GM19240 (cell line): ENCODE measurements around the gene ALG9.

ENCODE experiments used
- DNase-seq: peaks from one replicate; pipeline ENCODE4 v3.0.0; 2011; ENCODE audit warnings: low spot score; ENCODE audit not compliant: insufficient read length

Gene ALG9

DNA sequence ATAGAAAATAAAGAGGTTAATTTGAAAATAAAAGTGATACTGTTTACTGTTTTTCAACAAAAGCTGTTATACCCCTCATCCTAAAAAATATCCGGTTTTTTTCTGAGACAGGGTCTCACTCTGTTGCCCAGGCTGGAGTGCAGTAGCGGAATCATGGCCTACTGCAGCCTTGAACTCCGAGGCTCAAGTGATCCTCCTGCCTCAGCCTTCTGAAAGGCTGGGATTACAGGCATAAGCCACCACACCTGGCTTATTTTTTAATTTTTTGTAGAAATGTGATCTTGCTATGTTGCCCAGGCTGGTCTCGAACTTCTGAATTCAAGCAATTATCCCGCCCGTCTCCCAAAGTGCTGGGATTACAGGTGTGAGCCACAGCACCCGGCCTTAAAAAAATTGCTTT is 35.7 kb downstream of the ALG9 start:
- DNase-seq: no peak

DNA sequence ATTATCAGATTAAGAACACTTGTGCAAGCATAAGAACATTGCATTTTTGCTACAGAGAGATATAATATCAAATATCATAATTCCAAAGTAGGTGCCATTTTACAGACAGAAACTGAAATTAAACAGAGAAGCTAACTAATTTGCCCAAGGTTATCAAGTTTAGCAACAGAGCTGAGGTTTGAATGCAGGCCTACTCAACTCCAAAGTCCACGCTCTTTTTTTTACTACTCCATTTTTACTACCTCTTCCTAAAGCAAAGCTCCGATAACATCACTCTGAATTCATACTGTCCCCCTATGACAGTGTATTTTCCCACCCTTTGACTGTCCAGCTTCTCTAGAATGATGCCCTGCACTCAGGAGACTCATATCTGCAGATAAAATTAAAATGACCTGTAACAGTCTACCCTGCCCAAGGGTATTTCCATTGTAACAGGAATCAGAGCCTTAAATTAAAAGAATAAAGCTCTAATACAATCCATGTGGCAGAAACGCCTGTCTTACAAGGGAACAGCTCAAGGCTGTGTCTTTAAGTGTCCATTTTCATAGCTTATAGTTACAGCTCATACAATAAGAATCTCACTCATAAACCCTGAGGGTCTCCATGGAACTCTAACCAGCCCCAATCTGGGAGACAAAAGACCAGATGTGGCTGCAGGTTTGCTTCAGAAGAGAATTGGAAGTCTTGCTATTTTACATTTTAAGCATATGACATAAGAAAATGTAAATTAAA is 36.8 kb downstream of the ALG9 start:
- no peak for DNase-seq

DNA sequence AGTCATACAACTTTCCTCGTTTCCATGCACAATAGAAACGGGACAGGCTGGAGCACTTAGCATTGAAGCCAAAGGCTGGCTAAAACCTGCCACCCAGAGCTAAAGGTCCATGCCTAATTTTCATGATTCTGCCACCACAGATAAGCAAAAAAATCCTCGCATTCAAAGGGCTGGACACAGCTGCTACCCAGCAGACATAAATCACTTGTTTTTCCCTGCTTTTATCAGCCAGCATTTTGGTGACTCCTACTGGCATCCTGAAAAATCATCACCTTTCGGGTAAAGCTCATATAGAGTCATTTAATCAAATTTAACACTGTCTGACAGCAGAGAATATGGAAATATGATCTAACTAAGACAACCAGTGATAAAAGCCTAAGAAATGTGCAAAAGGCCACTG is 37.9 kb downstream of the ALG9 start:
- no peak for DNase-seq

DNA sequence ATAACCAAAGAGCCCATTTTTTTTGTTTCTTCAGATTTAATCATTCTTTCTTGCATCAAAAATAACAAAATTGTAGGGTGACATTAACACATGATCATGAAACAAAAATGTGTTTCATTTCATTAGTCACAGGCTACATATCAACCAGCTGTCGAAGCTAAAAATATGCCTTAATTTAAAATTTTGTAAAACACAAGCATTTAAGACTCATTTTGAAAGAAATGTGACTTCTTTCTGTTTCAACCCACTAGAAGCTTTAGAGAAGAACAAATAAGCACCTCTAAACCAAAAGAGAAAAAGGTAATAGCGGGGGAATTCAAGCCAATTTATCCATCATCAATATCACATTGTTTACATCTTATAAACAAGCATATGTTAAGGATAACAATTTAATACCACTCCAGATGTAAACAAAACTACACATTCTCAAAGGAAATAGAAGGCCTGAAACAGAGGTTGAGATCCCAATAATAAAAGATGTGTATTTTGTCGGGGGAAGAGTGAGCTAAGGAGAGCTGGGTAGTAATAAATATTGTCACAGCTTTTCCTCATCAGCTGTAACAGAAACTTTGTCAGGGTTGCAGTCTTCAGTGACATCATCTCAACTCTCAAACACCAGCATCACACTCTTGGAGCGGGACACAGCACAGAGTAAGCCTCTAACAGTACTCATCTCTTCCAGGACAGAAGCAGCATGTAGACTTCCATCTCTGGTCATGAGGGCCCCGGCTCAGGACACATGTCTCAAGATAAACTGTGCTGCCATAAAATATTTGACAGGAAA is 42.0 kb downstream of the ALG9 start:
- DNase-seq: no peak

DNA sequence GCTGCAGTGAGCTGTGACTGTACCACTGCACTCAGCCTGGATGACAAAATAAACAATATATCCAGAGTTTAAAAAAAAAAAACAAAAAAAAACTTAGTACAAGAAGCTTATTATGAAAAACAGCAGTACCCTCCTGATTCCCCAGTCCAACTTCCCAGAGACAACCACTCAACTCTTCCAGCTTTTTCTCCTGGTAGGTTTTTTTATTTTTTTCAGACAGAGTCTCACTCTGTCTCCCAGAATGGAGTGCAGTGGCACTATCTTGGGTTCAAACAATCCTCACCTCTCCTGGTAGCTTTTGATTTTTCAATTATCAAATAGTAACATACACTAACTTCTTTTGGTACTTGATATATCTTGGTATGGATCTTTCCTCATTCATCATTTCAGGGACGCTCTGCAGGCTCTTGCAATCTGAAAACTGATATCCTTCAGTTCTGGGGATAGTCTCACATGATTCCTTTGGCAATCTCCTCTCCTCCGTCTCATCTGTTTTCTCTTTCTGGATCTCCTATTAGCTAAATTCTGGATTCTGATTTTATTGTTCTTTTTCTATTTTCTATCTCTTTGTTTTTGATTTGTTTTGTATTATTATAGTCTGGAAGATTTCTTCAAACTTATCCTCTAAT is 44.9 kb downstream of the ALG9 start:
- no peak for DNase-seq

DNA sequence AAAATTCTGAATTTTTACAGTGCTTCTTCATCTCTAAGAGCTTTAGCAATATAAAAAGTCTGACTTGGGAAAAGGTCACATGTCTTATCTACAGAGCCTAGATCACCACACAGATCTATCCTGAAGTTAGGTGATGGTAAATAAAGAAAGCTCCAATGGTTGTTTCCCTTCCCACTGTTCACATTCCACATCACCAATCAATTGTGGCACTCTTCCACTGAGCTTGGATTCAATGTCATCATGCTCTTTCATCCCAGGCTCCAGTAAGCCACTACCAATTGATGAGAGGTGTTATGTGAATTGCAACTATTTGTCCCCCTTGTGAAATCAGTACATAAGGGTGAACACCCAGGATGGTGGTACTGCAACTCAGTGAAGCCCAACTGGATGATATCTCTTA is 47.8 kb downstream of the ALG9 start:
- no peak for DNase-seq

DNA sequence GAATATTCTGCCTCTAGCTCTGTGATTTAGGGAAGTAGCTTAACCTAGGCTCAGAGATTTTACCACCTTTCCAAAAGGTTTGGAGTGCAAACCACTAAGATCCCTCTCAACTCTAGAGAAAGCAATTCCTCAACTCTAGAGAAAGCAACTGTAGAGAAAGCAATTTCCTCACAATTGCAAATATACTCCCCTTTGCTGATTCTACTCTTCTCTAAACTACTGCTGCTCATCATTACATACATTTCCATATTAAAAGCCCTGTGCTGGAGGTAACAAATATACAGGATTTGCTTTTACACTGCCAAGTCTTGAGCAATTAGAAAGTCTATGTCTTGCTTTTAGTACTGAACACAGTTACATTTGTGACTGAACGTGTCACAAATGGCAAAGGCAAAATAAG is 48.2 kb downstream of the ALG9 start:
- no peak for DNase-seq

DNA sequence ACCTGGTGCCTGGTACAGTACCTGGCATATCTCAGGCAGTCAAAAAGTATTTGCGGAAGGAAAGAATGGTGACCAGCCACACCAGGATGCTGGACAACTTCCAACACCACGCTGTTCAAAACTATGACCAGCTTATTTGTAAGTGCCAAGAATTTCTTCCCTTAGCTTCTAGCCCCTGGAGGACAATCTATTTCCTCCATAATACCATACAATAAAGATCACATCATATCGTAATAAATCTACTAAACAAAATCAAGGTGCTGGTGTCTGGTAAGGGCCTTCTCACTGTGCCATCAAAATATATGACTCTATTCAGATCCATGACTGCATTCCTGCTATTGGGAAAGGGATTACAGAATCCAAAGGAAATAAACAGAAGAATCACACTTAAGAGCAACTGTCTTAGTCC is 51.5 kb downstream of the ALG9 start:
- DNase-seq: no peak

DNA sequence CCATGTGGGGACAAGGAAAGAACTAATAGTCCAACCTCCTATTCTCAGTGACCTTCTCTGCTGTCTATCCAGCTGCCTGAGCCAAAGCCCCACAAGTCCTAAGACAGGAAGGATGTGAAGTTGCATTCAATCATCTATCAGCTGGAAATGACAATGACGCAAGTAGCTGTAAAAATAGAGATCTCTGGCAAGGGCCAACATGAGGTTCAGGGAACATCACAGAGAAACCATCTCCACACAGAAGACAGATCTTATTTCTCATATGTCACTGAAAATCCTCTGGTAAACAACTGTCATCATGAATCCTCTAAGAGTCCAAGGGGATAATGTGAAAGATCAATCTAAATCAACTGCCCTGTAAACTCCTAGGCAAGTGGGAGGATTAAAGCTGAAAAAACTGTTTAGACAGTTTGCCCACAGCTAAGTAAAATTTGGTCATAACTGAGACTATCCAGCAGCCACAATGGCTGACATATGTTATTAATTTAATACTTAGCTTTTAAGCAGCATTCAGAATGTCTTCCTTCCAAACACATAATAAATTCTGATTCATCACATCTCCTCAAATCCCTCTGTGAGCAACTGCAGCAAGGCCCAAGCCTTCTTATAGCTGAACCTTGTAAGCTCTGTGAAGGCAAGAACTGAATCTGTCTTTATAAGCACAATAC is 52.1 kb downstream of the ALG9 start:
- no peak for DNase-seq

DNA sequence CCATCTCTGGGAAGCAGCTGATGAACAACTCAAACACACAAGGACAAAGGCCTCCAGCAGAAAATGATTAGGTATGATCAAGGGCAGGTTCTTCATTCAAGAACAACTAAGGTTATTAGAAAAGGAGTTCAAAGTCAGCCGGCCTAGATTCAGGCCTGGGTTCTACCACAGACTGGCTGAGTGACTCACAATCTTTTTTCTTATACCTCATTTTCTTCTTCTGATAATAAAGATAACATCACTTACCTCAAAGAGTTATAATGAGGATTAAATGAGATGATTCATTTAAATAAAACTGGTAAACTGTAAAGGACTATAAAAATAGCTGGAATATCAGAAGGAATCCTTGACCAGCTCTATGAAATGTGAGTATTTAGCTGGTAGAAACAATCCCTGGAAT is 55.9 kb downstream of the ALG9 start:
- no peak for DNase-seq

DNA sequence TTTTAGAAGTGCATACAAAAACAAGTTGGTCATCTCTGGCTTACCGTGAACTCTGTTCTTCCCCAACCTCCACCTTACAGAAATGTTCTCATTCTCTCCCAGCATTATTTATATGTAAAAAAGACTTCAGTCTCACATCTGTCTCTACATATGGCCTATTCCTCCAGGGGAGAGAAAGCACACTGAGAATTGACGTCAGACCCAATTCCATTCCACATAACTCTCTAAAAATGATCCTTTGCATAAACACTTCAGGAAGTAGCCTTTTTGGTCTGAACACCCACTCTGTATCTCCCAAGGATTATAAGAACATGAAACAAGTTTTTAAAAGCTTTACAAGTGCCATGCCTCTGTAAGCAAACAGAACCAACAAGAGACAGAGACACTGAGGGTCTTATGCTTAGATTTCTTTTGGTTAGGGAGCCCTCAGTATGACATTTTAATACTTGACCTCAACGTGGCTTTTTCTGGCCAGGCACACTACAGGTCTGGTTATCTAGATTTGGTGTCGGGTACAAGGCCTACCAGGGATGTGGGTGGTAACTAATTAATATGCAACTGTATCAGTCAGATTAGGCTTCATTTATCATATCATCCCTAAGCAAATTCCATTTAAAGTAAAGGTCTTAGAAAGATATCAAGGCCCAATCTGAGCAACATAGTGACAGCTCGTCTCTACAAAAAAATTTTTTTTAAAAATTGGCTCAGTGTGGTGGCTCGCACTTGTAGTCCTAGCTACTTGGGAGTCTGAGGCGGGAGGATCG is 56.6 kb downstream of the ALG9 start:
- no peak for DNase-seq

DNA sequence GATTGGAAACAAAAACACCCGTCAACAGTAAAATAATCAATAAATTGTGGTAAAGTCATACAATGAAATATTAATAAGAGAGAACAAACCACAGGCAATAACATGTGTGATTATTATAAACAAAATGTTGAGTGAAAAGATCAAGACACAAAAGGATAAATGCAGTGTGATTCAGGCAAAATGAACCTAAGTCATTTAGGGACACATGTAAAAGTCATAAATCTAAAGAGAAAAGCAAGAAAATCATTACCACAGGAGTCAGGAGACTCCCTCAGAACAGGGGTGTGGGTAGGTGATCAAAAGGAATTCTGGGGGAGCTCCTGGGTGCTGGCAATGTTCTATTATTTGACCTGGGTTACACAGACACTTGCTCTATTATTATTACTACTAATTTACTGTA is 57.3 kb downstream of the ALG9 start:
- DNase-seq: no peak

DNA sequence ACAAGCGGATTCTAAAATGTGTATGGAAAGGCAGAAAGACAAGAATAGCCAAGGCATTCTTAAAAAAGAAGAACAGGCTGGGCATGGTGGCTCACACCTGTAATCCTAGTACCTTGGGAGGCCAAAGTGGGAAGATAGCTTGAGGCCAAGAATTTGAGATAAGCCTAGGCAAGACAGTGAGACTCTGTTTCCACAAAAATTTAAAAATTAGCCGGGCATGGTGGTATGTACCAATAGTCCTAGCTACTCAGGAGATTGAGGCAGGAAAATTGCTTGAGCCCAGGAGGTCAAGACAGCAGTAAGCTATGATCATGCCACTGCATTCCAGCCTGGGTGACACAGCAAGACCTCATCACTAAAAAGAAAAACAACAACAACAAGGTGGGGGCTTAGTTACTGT is 59.2 kb downstream of the ALG9 start:
- no peak for DNase-seq

DNA sequence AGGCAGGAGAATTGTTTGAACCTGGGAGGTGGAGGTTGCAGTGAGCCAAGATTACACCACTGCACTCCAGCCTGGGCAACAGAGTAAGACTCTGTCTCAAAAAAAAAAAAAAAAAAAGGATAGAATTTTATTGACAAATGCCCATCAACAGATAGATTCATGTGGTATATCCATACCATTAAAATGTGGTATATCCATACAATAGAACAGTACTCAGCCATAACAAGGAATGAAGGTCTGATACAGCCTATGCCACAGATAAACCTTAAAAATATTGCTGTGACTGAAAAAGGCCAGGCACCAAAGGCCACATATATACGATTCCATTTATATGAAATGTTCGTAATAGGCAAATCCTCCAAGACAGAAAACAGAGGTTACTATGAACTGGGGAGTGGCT is 59.9 kb downstream of the ALG9 start:
- no peak for DNase-seq

DNA sequence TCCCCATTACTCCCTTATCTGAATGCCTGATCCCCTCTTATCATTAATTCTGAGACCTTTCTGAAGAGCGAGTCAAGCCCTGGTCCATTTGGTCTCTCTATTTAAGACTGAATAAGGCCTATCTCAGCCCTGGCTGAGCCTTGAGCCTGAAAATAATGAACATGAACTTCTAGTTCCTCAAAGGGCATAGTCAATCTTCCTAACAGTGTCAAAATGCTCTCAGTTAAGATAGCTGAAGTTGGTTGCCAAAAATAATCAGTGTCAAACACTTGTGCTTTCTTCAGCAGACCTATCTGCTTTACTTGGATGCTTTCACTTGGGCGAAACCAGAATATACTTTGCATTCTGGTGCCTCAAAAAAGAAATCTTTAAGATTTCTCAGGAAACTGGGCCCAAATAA is 62.5 kb downstream of the ALG9 start:
- no peak for DNase-seq

DNA sequence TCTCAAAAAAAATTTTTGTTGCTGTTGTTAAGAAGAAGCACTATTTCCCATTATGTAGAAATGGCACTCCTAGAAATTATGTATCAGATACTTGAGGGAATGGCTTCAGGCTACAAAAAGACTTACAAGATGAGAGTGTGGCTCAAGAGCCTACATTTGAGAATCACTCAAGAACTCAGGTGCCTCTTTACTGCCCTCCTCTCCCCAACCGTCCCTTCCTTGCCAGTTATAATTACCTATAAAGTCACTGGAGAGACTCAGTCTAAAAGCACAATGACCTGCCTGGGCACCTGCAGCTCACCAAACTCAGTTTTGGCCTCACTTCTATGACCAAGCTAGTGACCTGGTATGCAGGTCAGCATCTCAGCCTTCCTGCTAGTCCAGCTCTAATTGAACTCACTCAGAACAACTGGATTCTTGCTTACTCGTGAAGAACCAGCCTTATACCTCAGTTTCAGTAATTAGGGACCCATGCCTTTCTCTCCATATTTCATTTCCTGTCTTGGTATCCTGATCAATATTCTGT is 63.3 kb downstream of the ALG9 start:
- DNase-seq: no peak

DNA sequence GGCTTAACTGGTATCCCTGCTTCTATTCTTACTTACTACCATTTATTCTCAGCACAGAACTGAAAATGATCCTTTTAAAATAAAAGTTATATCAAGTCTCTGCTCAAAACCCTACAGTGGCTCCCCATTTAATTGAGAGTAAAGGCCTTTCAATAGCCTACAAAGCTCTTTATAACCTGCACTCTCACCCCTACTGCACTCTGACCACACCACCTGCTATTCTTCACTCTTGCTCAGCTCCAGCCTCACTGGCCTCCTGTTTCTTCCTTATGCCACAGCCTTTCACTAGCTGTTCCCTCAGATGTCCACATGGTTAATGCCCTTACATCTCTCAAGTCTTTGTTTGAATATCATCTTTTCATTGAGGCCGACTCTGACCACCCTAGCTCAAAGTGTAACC is 64.3 kb downstream of the ALG9 start:
- no peak for DNase-seq

DNA sequence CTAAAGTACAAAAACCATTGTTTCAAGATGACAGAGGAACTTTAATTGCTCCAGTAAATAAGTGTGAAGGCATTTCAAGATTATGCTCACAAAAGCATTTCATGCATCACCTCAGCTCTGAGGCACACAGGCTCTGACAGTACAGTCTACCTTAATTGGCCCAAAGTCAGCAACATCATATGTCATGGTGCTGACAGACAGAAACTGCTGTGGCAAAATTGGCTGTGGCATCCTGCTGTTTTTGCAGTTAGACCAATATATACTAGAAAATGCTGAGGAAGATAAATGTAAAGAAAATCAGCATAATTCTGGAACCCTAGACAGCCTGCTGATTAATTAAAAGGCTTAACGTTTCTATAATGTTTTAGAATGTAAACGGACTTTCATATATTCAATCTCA is 70.2 kb downstream of the ALG9 start:
- no peak for DNase-seq

DNA sequence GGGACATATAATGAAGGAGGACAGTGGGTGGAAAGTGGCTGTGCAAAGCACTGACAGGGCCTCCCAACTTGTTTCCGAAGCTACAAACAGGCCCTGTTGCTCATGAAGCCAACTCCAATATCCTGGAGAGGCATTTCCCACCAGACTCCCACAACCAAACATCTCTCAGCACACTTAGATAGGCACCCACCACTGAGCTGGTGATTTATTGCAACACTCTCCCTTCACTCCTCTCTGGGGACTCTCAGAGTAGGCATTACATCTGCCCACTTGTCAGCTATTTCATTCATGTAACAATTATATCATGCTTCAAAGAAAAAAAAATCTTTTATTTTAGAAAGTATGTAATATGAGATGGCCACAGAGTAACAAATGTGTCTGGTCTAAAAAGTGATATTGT is 73.1 kb downstream of the ALG9 start:
- no peak for DNase-seq

DNA sequence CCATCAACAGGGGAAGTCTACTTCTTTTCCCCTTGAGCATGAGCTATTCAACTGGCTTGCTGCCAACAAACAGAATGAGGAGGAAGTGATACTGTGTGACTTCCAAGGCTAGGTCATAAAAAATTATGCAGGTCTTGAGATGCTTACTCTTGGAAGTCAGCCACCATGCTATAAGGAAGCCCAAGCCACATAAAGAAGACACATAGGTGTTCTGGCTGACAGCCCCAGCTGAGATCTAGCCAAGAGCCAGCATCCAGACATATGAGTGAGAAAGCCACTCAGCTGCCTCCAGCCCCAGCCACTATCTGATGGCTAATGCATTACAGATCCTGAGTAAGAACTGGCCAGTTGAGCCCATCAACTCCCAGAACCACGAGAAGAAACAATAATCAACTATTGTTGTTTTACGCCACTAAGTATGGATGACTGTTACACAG is 74.2 kb downstream of the ALG9 start:
- no peak for DNase-seq

DNA sequence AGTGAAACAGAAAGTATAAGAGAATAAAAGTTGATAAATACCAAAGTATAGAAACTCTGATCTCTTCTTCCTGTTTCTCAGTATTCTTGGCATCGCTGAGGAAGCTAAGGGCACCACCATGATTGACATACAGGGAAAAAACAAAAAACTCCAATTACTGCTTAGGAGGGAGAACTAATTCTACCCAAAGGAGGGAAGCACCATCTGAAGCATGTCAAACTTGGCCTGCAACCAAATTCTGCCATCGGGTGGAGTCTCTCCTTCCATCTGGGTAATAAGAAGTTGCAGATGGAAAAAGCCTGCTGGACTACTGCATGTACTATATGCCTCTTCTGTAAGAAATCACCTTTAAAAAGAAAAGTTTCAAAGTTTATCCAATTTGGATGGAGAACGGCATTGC is 74.7 kb downstream of the ALG9 start:
- DNase-seq: no peak
